ENCODE measurements around the gene KRT2. TPM values are rescaled to one million over a fixed set of nuclear protein-coding genes. Genes with fewer than 3 reads are reported as not detected.

Gene KRT2
- total RNA-seq, 1 experiment from 2014 or later, result not detected

GRCh38 chr12:52676163-52676562 is 24.2 kb upstream of the KRT2 start:
- H3K4me2 ChIP-seq, result no peak overlapping the region
- POLR2A ChIA-PET (ENCODE audit: unreplicated experiment), result no interaction called here

GRCh38 chr12:52675301-52675701 is 23.3 kb upstream of the KRT2 start:
- no peaks in the 10 kb centered on the region for H3K36me3 ChIP-seq (ENCODE audit: low read depth)
- BruUV-seq (replicated peaks), result no TSS peak
- H3K79me2 ChIP-seq (ENCODE audit: low read depth), result no peaks in the 10 kb centered on the region
- DNase-seq, result no peak
- no peaks in the 10 kb centered on the region for H3K9me3 ChIP-seq (ENCODE audit: insufficient read depth, low read depth)
- H3K4me1 ChIP-seq (replicated peaks; ENCODE audit: insufficient read depth), result peaks cover 34% of the 10 kb centered on the region
- H3K27ac ChIP-seq, result no peak overlapping the region
- H3K4me2 ChIP-seq, result no peak overlapping the region
- CTCF ChIA-PET, result no interaction called here
- H3K27me3 ChIP-seq (ENCODE audit: insufficient read depth, low read depth), result no peaks in the 10 kb centered on the region
- no peak for TF ChIP-seq EZH2 (IDR thresholded peaks at IDR 0.05; ENCODE audit: low read depth)
- no peak for TF ChIP-seq CTCF (conservative IDR thresholded peaks at IDR 0.05)
- H4K20me1 ChIP-seq (ENCODE audit: insufficient read depth), result no peaks in the 10 kb centered on the region
- intact Hi-C loops (cut with micrococcal nuclease; ENCODE audit: unreplicated experiment), result no loop called here
- POLR2A ChIA-PET (ENCODE audit: unreplicated experiment), result interaction anchor here (0.8 kb wide), 1 partner anchor 134 kb away, joined by 6 read pairs; no protein-coding TSS in a partner anchor
- peaks cover 30% of the 10 kb centered on the region for H3F3A ChIP-seq (ENCODE audit: insufficient read depth, low read depth)
- no peak overlapping the region for H3K4me3 ChIP-seq
- H3K9me2 ChIP-seq (ENCODE audit: insufficient read depth), result no peaks in the 10 kb centered on the region
- no peak overlapping the region for H2AFZ ChIP-seq

More at GRCh38 chr12:52676163-52676562, 24.2 kb upstream of the KRT2 start:
- BruUV-seq (replicated peaks), result no TSS peak
- TF ChIP-seq EZH2 (IDR thresholded peaks at IDR 0.05; ENCODE audit: low read depth), result no peak
- no peak for TF ChIP-seq CTCF (conservative IDR thresholded peaks at IDR 0.05)
- no peaks in the 10 kb centered on the region for H3K27me3 ChIP-seq (ENCODE audit: insufficient read depth, low read depth)
- H3K9me2 ChIP-seq (ENCODE audit: insufficient read depth), result no peaks in the 10 kb centered on the region
- H2AFZ ChIP-seq, result no peak overlapping the region
- H3K36me3 ChIP-seq (ENCODE audit: low read depth), result no peaks in the 10 kb centered on the region
- no peak for DNase-seq
- H3F3A ChIP-seq (ENCODE audit: insufficient read depth, low read depth), result peaks cover 26% of the 10 kb centered on the region
- intact Hi-C loops (cut with micrococcal nuclease; ENCODE audit: unreplicated experiment), result no loop called here
- no peaks in the 10 kb centered on the region for H3K79me2 ChIP-seq (ENCODE audit: low read depth)
- H4K20me1 ChIP-seq (ENCODE audit: insufficient read depth), result no peaks in the 10 kb centered on the region
- H3K4me1 ChIP-seq (replicated peaks; ENCODE audit: insufficient read depth), result peaks cover 25% of the 10 kb centered on the region
- CTCF ChIA-PET, result no interaction called here
- H3K4me3 ChIP-seq, result no peak overlapping the region
- no peaks in the 10 kb centered on the region for H3K9me3 ChIP-seq (ENCODE audit: insufficient read depth, low read depth)
- H3K27ac ChIP-seq, result no peak overlapping the region

- no TSS peak for BruUV-seq (replicated peaks)
- H3K79me2 ChIP-seq (ENCODE audit: low read depth), result no peaks in the 10 kb centered on the region
- intact Hi-C loops (cut with micrococcal nuclease; ENCODE audit: unreplicated experiment), result loop anchor here (5.0 kb wide), 3 partner anchors 152 to 527 kb away; partner anchors contain the start of gene KRT5
- DNase-seq, result no peak
- no peaks in the 10 kb centered on the region for H3K36me3 ChIP-seq (ENCODE audit: low read depth)
- no peaks in the 10 kb centered on the region for H3K9me2 ChIP-seq (ENCODE audit: insufficient read depth)
- H3K27ac ChIP-seq, result no peak overlapping the region
- no peak for TF ChIP-seq EZH2 (IDR thresholded peaks at IDR 0.05; ENCODE audit: low read depth)
- TF ChIP-seq CTCF (conservative IDR thresholded peaks at IDR 0.05), result no peak
- H4K20me1 ChIP-seq (ENCODE audit: insufficient read depth), result no peaks in the 10 kb centered on the region
- CTCF ChIA-PET, result no interaction called here
- no peak overlapping the region for H3K4me2 ChIP-seq
- peaks cover 30% of the 10 kb centered on the region for H3F3A ChIP-seq (ENCODE audit: insufficient read depth, low read depth)
- no peak overlapping the region for H2AFZ ChIP-seq
- POLR2A ChIA-PET (ENCODE audit: unreplicated experiment), result no interaction called here
- H3K4me1 ChIP-seq (replicated peaks; ENCODE audit: insufficient read depth), result peaks cover 35% of the 10 kb centered on the region
- H3K9me3 ChIP-seq (ENCODE audit: insufficient read depth, low read depth), result no peaks in the 10 kb centered on the region
- no peaks in the 10 kb centered on the region for H3K27me3 ChIP-seq (ENCODE audit: insufficient read depth, low read depth)
- H3K4me3 ChIP-seq, result no peak overlapping the region
Measured at GRCh38 chr12:52674433-52674775, 22.4 kb upstream of the KRT2 start.
